ENCODE data around the gene ZNF571.

The ZNF571 gene

GRCh38 chr19:37594304-37594981 lies at the start of gene ZNF571, which contains the start of gene ZNF540:
Gene ZNF571, minus strand, starts transcription at chr19:37594792. Its CDS starts 8,116 bp downstream, at chr19:37586676.
Gene ZNF540, plus strand, starts transcription at chr19:37594876. Its CDS starts 3,572 bp downstream, at chr19:37598448.
- DNase-seq, result peak; percentile 94

- DNase-seq, result no peak
These were observed 40.8 kb upstream of the ZNF571 start for GRCh38 chr19:37635076-37636056.

DNA sequence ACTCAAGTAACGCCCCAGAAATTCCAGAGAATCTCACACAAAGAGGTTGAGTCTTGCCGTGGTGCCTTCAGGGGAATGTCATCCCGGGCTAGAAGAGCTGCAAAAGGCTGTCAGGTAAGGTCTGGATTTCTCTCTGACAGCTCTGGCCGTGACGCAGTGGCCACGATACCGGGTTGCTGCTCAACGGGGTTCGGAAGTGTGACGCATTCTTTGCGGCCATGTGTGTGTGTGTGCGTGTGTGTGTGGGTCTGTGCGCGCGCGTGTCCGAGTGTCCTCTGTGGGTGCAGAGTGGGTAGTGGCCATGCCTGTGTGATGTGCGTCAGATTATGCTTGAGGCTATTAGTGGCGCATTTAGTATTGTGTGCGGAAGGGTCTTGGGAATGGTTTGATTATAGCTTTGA lies 390 bp upstream of the ZNF571 start:
- DNase-seq, result peak; percentile 68

- DNase-seq, result no peak
These were observed 642 bp downstream of the ZNF571 start for GRCh38 chr19:37593996-37594303.

GRCh38 chr19:37583340-37583739 lies 11.3 kb downstream of the ZNF571 start:
- no peak for DNase-seq

- no peak for DNase-seq
These were observed 22.4 kb downstream of the ZNF571 start for GRCh38 chr19:37572203-37572602.

DNA sequence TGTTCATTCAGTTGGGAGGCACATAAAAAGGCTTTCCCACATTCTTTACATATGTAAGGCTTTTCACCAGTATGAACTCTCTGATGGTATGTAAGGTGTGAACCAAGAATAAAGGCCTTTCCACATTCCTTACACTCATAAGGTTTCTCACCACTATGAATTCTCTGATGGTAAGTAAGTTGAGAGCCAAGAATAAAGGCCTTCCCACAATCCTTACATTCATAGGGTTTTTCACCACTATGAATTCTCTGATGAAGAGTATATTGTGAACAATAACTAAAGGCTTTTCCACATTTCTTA lies 29.3 kb downstream of the ZNF571 start:
- no peak for DNase-seq

DNA sequence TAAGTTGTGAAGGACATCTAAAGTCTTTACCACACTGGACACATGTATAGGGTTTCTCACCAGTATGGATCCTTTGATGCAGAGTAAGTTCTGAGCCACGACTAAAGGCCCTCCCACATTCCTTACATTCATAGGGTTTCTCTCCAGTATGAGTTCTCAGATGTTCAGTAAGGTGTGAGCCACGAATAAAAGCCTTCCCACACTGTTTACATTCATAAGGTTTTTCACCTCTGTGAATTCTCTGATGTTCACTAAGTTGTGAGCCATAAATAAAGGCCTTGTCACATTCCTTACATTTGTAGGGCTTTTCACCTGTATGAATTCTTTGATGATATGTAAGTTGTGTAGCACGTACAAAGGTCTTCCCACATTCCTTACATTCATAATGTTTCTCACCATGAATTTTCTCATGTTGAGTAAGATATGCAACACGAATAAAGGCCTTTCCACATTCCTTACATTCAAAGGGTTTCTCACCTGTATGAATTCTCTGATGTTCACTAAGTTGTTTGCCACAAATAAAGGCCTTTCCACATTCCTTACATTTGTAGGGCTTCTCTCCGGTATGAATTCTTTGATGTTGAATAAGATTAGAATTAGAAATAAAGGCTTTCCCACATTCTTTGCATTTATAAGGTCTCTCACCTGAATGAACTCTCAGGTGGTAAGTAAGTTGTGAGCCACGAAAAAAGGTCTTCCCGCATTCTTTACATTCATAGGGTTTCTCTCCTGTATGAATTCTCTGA lies 29.8 kb downstream of the ZNF571 start:
- DNase-seq, result no peak

DNA sequence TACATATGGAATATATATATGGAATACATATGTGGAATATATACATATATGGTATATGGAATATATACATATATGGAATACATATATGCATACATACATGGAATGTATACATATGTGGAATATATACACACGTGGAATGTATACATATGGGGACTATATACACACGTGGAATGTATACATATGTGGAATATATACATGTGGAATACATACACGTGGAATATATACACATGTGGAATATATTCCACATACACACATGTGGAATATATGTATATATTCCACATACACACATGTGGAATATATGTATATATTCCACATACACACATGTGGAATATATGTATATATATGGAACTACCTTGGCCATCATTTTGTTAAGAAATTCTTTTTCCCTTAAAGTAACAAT lies 31.1 kb downstream of the ZNF571 start:
- DNase-seq, result no peak

- DNase-seq, result peak; percentile 71
These were observed 43.2 kb downstream of the ZNF571 start for GRCh38 chr19:37551129-37551993.

GRCh38 chr19:37537391-37537947 lies 57.1 kb downstream of the ZNF571 start:
- no peak for DNase-seq

DNA sequence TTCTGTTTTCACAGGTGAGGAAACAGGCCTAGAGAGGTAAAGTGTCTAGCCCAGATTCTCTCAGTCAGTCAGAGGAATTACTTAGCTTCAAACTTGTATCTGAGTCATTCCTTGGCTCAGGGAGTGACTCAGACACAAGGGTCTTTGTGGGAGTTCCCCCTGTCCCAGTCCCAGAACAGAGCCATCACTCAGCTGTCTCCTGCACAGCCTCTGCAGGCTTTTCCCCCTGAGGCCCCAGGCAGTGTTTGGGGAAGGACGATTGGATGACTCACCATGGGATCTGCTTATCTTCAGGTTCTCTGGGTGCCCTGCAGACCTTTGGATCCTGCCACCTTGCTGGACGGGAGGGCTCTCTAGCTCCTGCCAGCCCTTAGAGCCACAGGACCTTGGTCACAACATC lies 74.7 kb downstream of the ZNF571 start:
- DNase-seq, result no peak

All from stimulated activated CD8-positive, alpha-beta memory T cell treated with anti-CD3 and anti-CD28 coated beads, Interleukin-4, amount 100 ng/mL, for 48 hours (primary cell).